Forelimb muscle (tissue), 1 donor: ENCODE data around the gene B3GNT9. TPM values are rescaled to one million over a fixed set of nuclear protein-coding genes. Genes with fewer than 3 reads are reported as not detected.
A peak's percentile ranks its signal among the peaks of the same experiment; 100 is the strongest.

Experiments
- DNase-seq: peaks from one replicate; pipeline ENCODE4 v3.0.0-alpha.2; 2013; ENCODE audit warnings: low read depth
- polyA plus RNA-seq: library from polyadenylated mRNA; unstranded; fragments of 120-200 nt; gene quantifications from one replicate; pipeline ENCODE4 v1.2.1, GENCODE V29; 2013; ENCODE audit not compliant: insufficient read length

Gene B3GNT9
- polyA plus RNA-seq, 1 donor: 9.7 TPM

DNA sequence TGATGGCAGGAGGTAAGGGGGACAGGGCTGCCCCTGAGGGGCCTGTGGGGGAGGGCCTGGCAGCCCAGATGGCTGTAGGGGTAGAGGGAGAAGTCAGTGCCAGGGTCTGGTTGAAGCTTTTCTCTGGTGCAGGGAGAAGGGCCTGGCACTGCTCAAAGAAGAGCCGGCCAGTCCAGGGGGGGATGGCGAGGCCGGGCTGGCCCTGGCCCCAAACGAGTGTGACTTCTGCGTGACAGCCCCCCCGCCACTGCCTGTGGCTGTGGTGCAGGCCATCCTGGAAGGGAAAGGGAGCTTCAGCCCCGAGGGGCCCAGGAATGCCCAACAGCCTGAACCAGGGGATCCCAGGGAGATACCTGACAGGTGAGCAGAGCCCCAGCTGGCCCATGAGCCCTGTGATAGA, 16.8 kb upstream of the B3GNT9 start:
- no peak for DNase-seq

DNA sequence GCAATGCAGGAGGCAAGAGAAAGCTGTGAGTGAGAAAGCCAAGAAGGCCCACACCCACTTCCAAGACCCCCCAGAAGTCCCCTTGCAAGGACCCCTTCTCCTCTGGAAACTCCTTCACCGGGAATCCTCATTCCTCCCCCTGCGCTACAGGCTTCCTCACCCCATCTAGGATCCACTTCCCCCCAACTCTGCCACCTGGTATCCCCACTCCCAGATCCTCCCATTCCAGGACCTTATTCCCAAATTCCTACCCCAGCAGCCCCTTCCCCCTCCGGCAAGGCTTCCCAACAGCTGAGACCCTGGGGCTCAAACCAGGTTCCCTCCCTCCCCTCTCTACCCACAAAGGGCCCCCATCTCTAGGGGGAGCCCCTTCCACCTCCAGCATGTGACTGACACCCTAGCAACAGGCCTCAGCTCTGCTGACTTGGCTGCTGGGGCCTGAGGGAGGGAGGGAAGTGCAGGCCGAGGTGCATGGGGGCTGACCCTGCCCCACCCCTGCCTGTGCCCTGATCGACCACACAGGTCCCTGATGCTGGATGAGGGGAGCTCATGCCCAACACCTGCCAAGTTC, 15.9 kb upstream of the B3GNT9 start:
- DNase-seq: no peak

DNA sequence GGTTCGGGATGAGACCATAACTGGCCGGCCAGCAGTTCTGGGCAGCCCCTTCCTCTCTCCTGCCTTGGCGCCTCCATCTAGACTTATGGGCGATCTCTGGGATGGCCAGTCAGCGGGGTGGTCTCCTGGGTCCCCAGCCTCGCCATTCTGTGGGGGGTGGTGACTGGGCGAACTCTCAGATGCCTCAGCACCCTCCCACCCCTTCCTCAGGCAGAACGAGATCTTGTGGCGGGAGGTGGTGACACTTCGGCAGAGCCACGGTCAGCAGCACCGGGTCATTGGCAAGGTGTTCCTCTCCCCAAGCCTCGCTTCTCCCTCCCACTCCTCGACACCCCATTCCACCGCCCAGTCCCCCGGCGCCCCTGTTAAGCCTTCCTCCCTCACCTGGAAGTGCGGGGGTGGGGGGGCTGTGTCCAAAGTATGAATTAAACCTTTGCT, 15.3 kb upstream of the B3GNT9 start:
- no peak for DNase-seq

DNA sequence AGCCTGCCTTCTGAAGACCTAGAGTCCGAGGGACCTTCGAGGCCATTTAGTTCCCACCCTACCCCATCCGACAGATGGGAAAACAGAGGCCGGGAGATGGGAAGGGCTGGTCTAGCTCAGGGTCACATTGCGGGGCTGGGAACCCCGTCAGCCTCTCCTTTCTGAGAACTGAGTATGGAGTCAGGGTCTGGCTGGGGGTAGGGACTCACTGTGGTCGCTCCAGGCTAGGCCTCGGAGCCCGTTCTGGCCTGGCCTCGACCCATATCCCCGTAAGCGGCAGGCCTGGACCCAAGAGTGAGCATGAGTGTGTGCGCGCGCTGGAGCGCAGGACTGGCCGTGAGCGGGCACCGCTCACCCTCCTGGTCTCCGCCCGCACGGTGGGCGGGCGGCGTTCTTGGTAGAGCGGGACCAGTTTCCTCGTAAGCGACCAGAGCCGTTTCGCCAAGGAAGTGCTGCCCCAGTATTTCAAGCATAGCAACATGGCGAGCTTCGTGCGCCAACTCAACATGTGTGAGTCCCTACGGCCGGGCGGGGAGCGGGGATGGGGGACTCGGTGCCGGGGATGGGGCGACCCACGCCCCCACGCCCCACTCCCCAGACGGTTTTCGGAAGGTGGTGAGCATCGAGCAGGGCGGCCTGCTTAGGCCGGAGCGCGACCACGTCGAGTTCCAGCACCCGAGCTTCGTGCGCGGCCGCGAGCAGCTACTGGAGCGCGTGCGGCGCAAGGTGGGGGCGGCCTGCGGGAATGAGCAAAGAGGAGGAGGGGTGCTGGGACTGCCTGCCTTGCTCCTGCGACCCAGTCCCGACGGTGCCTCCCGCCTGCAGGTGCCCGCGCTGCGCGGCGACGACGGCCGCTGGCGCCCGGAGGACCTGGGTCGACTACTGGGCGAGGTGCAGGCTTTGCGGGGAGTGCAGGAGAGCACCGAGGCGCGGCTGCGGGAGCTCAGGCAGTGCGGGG, 14.6 kb upstream of the B3GNT9 start:
- DNase-seq: no peak

DNA sequence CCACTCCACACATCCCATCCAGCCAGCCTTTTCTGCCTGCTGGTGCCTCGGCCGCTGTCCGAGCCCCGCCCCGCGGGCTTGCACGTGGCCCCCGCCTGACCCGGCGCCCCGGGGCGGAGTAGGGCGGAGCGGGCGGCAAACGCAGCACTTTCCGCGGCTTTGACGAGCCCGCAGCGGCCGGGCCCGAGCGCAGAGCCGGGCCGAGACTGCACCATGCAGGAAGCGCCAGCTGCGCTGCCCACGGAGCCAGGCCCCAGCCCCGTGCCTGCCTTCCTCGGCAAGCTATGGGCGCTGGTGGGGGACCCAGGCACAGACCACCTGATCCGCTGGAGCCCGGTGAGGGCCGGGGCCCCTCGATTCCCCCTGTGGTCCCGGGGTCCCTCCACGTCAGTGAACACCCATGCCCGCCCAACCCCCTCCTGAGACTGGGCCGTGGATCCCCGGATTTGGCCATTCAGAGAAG, 13.8 kb upstream of the B3GNT9 start, which contains the start of gene HSF4:
HSF4 (plus strand) TSS at position 147 of the 463 bp plus-strand sequence; CDS start at position 214, 67 bp downstream.
- no peak for DNase-seq

DNA sequence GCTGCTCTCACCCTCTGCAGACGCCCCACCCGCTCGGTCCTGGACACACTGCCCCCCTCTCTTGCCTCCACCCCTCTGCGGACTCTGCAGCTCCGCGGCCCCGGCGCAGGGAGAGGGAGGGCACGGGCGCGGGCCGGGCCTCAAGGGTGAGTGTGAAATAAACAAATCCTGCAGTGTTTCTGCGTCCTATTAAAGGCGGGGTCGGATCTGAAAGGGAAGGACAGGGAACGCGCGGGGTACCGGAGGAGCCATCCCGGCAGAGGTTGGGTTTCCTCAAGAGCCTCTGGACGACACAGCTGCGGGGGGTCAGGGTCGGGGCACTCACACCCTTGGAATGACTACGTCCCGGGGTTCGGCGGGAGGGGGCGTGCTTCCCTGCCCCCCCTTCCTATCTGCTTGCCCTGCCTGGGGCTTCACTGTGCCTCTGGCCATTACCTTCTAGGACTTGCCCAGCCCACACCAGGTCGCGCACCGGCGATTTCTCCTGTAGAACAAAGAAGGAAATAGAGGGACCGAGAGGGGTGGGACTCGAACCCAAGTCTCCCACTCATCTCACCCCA, 13.3 kb upstream of the B3GNT9 start:
- no peak for DNase-seq

DNA sequence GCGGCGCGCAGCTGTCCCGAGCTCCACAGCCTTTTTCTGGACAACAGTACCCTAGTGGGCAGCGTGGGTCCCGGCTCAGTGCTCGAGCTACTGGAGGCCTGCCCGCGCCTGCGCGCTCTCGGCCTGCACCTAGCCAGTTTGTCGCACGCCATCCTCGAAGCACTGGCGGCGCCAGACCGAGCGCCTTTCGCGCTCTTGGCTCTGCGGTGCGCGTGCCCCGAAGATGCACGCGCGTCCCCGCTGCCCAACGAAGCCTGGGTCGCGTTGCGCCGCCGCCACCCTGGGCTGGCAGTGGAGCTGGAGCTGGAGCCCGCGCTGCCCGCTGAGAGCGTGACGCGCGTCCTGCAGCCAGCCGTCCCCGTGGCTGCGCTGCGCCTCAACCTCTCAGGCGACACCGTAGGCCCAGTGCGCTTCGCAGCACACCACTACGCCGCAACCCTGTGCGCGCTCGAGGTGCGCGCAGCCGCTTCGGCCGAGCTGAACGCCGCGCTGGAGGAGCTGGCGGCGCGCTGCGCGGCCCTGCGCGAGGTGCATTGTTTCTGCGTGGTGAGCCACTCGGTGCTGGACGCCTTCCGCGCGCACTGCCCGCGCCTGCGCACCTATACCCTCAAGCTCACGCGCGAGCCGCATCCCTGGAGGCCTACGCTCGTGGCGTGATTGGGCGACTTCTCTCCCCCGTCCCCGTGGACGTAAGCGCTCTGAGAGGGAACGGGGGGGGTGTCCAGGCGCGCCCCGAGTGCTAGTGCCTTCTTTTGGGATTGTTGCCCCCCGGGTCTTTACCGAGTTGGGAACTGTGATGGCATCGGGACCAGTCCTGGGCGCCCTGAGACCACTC, 12.6 kb upstream of the B3GNT9 start:
- no peak for DNase-seq

DNA sequence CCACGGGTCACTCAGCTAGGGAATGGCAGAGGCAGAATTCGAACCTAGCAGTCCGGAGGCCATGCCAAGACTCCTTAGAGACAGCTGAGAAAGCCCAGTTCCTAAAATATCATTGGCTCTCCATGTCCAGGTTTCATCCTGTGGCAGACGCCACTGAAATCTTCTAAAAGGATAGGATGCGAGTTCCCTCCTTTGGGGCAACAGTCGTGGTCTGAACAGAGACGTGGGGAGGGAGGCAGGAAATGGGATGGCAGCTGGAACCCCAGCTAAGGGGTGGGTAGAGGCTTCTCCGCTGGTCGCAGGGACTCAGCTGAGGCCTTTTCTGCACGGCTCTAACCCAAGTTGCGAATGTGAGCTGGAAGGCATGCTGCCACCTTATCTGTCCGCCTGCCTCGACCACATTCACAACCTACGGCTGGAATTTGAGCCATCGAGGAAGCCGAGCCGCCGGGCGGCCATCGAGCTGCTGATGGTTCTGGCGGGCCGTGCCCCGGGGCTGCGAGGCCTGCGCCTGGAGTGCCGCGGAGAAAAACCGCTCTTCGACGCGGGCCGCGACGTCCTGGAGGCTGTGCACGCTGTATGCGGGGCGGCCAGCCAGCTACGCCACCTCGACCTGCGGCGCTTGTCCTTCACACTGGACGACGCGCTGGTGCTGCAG, 11.8 kb upstream of the B3GNT9 start:
- DNase-seq: no peak

DNA sequence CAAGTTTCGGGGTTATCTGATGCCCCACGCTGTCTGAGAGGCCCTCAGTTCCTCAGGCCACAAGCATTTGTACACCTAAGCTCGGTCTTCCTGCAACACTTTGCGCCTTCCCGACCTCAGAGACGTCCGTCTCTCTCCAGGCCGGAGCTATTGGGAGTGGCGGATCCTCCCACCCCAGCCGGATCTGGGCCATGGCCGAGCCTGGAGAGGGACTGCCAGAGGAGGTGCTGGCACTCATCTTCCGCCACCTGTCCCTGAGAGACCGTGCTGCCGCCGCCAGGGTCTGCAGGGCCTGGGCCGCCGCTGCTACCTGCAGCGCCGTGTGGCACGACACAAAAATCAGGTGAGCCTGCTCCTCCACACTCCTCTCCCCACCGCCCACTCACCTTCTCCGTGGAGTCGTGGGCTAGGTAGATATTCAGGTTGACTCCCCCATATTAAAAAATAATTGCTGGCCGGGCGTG, 10.8 kb upstream of the B3GNT9 start:
- DNase-seq: no peak

DNA sequence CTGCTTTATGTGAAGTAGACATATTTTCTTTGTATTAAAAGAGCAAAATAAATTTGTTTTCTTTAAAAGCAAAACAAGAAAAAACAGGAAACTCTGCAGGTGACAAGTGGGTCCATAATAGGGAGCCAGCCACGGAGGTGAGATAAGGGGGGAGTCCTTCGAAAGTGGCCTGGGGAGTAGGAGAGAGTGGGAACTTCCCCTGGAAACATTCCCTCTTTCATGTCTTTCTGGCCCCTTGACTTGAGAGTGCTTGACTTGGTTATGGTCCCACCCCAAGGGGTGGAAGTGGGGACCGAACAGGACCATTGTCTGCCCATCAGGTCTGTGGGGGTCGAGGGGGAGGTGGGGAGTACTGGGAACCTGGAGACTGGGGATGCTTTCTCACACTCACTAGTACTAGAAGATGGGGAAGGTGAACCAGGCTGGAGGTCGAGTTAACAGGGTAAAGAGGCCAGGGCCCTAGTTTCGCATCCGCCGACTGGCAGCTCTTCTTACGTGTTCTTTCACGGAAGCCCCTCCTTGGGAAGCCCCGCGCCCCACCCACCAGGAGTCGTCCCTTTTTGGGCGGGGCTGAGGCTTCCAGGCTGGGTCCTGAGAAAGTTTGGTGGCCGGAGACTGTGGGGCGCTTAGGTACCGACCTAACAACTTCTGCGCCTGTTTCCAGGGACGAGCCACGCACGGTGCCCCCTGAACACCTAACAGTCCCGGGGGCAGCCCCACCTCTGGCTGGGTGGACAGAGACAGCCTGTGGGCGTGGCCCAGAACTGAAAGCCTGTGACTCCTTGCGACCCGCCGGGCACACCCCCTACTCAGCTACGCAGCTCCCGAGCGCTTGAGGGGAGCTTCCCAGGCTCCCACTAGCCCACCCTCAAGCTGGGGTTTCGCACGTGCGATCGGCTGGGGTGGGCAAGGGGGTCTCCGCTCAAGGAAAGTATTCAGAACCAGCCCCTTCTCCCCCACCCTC, 8.1 kb upstream of the B3GNT9 start:
- no peak for DNase-seq

DNA sequence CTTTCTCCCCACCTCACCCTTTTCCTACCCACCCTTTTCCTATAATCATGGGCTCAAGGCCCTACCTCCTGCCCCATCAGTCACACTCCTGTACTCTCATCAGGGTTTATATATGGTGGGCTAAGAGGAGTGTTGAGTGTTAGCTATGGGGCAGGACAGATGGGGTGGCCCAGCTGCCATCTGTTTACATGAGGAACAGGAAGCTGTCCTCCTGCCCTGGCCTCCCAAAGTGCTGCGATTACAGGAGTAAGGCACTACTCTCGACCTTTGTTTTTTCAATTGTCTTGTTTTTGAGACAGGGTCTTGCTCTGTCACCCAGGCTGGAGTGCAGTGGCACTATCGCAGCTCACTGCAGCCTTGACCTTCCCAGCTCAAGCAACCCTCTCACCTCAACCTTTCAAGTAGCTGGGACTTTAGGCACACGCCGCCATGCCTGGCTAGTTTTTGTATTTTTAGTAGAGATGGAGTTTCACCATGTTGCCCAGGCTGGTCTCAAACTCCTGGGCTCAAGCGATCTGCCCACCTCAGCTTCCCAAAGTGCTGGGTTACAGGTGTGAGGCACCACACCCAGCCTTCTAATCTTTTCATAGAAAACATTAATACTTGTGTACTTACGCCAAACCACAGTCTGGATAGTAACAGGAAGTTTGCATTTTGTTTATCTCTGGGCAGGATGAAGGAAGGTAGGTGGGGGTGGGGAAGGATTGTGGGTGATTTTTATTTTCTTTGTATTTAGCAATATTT, 7.3 kb upstream of the B3GNT9 start:
- no peak for DNase-seq

DNA sequence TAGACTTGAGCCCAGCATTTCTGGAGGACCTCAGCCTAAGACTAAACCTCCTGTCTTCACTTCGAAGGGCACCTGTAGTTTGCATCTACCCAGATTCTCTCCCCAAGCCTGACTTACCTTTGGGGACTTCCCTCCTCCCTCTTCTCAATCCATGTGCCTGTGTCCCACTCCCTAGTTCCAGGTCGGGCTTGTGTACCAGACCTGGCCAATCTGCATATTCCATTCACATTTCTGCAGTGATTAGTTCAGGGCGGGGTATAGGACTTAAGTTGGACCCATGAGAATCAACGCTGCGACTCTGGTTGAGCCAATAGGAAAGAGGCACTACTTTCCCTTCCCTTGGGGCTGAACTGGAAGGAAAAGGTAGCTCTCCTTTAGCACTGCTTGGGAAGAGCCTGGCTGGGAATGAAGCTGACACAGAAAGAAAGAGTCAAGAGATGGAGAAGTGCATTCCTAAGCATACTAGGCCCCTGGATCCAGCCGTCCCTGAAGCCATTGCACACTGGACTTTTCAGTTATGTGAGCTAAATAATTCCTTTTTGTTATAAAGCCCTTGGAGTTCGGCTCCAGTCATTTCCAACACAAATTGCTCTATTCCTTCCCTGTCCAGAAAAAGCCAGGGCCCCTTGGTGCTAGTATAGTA, 6.4 kb upstream of the B3GNT9 start:
- no peak for DNase-seq

DNA sequence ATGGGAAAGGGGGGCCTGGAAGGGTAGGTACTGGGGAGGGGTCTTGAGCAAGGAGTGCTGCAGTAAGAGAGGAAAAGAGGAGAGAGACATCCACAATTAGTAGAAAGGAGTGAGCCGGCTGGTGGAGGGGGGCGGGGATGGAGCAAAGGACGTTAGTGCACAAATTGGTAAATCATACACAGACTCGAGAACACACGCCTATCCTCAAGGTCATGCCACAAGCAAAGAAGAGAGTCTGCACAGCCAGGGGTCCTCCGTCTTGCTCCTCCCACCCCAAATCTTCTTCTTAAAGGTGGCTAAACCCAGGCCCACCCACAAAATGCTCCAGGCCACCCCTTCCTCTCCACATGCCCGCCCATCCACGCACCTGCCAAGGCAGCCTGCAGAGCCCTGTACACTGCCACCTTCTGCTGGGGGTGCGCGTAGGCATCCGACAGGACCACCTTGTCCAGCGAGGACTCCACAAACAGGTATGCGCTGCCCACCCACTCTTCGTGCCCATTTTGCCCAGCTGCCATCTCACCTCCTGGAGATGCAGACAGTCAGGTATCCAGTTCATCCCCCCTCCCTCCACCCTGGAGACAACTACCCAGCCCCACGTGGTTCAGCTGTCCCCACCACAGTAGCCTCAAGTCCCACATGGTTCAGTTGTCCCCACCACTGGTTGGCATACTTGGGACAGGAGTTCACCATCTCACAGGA, 5.5 kb upstream of the B3GNT9 start:
- no peak for DNase-seq

DNA sequence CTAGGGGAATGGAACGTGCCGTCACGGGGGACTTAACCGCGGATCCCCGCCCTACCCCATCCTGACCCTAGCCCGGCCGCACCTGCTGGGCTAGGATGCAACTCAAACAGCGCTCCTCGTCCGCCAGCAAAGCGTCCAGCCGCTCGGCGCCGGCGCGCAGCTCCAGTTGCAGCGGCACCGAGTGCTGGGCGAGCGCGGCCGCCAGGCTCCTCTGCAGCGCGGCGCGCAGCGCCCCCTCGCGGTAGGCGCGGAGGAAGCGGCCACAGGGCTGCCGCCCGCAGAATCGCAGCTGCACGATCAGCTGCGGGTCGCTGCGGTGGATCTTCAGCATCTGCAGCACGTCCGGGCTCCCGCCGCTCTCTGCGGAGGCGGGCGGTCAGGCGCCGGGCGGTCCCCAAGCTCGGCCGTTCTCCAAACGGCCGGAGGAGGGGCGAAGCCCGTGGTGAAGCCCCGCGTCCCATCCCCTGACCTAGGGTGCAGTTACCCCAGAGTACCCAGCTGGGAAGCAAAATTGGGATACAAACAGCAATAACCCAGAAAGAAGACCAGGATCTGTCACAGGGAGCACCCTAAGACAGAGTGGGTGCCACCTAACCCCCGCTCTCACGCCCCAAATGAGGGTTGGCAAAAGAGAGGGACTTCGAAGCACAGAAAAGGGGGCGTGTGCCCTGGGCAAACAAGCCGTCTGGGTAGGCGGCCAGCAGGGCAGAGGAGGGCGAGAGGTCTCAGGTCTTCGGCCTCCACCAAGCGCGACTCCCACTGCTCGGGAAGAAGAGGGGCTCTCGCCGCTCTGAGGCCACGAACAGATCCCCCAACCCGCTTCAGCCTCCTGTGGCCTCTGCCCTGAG, 4.7 kb upstream of the B3GNT9 start:
- DNase-seq: peak; percentile 71

DNA sequence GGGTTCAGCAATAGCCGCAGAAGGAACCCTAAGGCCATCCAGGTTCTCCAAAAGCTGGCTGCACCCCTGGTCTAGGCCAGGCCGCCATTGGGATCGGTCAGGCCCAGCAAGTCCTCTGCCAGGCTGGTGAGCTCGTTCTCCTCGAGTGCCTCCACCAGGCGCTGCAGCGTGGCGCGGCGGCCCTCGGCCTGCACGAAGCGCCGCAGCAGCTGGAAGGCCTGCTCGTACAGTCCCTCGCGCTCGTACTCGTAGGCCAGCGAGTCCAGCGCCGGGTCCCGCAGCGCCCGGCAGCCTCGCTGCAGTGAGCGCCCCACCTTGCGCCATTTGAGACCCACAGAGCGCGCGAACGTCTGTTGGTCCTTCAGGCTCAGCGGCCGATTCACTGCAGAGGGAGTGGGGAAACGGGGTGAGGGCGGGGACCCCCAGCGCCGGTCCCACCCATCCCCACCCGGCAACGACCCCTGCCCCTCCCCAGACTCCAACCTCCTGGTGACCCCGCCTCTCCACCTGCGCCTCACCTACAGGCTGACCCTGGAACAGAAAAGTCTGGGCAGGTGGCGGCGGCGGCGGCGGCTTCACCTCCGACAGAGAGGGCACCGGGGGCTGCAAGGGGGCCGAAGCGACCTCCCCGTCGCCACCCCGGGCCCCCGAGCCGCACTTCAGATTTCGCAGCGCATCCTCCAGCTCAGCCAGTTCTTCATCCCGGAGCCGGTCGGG, 3.9 kb upstream of the B3GNT9 start:
- DNase-seq: no peak

DNA sequence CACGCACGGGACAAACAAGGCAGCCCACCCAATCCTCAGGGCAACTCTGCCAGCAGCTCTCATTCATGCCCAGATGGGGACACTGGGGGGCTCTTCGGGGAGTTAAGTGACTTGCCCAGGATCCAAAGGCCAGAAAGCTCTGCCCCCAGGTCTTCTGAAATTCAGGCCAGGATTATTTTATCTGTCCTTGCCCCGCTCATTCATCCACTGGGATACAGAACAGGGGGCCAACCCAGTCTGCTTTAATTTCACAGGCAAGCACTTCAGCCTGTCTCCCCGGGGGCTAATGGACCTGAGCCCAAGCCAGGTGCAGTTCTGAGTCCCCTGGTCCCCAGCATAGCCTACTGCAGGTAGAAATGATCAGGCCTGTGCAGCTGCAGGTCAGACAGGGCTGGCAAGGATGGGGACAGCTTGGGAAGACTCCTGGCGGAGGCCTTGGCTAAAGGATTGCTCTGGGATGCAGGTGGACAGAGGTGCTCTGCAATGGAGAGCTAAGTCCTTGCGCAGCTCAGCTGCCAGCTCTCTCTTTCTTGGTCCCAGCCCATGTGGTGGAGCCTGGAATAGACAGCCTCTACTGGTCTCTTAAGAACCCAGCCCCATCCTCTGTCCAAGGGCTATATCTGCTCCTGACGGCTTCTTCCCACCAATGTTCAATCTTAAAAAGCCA, 766 bp upstream of the B3GNT9 start:
- no peak for DNase-seq
